ENCODE measurements around the gene YKT6.
"Not testable (repeated sequence)": the region's sequence is repeated elsewhere in the genome, so short reads cannot be mapped to it uniquely, and the experiment has no call there.

YKT6 gene

DNA sequence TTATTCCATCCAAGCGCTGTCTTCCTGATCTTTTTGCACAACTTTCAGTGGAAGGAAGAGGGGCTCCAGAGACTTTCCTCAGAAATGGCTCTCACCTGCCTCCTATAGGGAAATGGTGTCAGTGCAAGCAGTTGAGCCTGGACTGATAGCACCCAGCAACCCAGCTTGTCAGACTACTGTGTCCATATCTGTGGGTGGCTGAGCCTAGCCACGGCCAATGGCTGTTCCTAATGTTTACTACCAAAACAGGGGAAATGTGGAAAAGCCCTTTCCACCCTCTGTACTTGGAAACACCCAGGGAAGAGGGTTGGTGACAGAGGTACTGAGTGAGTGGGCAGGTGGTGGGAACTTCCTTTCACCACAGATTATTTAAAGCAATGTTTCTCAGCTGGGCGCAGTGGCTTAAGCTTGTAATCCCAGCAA lies 4.3 kb upstream of the YKT6 start:
- peaks cover 15% of the 10 kb centered on the region for H3K27me3 Mint-ChIP-seq
- no peak for ATAC-seq
- DNase-seq: peak; percentile 36 to 37
- H3K4me1 Mint-ChIP-seq: peaks cover 27% of the 10 kb centered on the region
- H3K27ac Mint-ChIP-seq: no peak overlapping the region
- H3K4me3 Mint-ChIP-seq: no peak overlapping the region
- H3K9me3 Mint-ChIP-seq: peaks cover 0 to 8% of the 10 kb centered on the region in 2 donors

DNA sequence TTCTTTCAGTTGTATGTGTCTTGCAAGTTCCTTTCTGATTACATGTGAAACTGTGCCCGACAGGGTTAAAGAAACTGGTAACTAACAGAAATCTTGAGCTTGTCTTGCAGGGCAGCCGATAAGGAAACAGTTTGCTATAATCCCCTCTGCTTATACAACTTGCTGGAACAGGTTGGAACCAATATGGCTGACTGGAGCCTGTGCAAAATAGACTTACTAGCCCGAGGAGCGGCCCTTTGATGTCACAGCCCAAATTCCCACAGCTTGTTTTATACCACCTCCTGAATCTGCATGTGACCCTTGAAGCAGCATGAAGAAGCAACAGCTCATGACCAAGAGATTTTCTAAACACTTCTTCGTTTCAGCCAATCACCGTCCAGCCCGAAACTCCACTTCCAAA lies 3.3 kb upstream of the YKT6 start:
- Mint-ChIP-seq H3K9me3 (peaks cover 0 to 8% of the 10 kb centered on the region in 2 donors), H3K27me3 (peaks cover 11% of the 10 kb centered on the region), H3K27ac (no peak overlapping the region), H3K4me3 (no peak overlapping the region), H3K4me1 (peaks cover 34% of the 10 kb centered on the region)
- ATAC-seq: no peak
- DNase-seq: no peak

GRCh38 chr7:44200163-44200562 lies 615 bp upstream of the YKT6 start:
- DNase-seq, ATAC-seq, H3K27ac Mint-ChIP-seq, H3K27me3 Mint-ChIP-seq, H3K9me3 Mint-ChIP-seq: not testable (repeated sequence)
- Mint-ChIP-seq H3K4me3 (peak overlapping the region; percentile 49 to 73), H3K4me1 (peaks cover 37% of the 10 kb centered on the region)

DNA sequence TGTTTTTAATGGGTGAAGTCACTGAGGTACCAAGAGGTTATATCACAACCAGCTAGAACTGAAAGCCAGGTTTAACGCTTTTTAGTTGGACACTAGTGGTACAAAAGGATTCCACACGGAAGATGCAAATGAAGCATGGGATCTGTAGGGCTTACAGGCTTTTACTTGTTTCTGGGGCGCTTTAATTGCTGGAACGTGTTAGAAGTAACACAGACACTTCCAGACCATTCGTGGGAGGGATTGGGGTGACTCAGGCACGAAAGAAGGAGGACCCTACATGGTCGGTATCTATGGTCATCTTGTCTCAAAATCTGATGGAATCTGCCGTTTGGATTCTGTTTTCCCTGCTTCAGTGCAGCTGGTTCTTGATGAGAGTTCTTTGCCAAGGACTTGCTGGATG lies 1.0 kb downstream of the YKT6 start:
- no peaks in the 10 kb centered on the region for H3K9me3 Mint-ChIP-seq

DNA sequence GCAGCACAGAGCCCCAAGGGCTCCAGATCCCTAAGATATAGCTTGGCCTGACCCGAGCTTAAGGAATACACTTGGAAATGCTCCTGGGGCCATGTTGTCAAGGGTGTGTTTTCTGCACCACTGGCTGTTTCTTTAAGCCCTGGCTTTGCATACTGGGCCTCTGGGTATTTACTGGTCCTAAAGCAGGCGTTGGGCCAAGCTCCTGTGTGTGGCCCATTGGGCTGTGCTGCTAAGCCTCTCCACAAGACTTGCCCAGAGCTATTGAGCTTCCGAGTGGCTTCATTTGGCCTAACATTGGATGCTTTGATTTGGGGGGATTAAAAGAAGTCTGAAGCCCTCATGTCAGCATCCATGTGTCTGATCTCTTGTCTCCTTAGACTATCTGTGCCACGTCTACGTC lies 5.2 kb downstream of the YKT6 start:
- DNase-seq (no peak), ATAC-seq (no peak)
- H3K27ac Mint-ChIP-seq: no peak overlapping the region
- no peaks in the 10 kb centered on the region for H3K27me3 Mint-ChIP-seq
- no peak overlapping the region for H3K4me3 Mint-ChIP-seq
- H3K4me1 Mint-ChIP-seq: peaks cover 28% of the 10 kb centered on the region
- no peaks in the 10 kb centered on the region for H3K9me3 Mint-ChIP-seq

More for the DNA sequence above, 1.0 kb downstream of the YKT6 start:
- Mint-ChIP-seq H3K27ac (peak overlapping the region; percentile 78 to 96), H3K4me3 (peak overlapping the region; percentile 85 to 93), H3K27me3 (peaks cover 8% of the 10 kb centered on the region), H3K4me1 (peaks cover 31% of the 10 kb centered on the region)
- ATAC-seq (no peak), DNase-seq (no peak)

GRCh38 chr7:44208085-44208484 lies 7.3 kb downstream of the YKT6 start:
- H3K4me1 Mint-ChIP-seq: peaks cover 15% of the 10 kb centered on the region
- ATAC-seq: no peak
- H3K4me3 Mint-ChIP-seq: no peak overlapping the region
- no peaks in the 10 kb centered on the region for H3K27me3 Mint-ChIP-seq
- DNase-seq: no peak
- H3K9me3 Mint-ChIP-seq: no peaks in the 10 kb centered on the region
- H3K27ac Mint-ChIP-seq: no peak overlapping the region

DNA sequence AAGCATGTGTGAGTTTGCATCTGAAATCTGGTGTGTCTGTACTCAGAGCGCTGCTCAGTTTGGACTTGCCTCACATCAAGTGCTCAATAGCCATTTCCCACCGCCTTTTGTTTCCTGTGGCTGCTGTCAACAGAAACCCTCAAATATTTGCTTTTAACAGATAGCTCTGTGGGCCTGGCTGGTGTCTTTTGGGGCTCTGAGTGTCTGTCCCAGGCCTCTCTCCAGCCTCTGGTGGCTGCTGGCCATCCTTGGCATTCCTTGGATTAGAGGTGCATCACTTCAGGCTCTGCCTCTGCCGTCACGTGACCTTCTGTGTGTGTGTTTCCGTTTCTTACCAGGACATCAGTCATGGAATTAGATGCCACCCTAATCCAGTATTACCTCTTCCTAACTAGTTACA lies 9.3 kb downstream of the YKT6 start:
- no peak for DNase-seq
- no peak for ATAC-seq
- Mint-ChIP-seq H3K27ac (peak overlapping the region in 1 of 2 donors; percentile 40), H3K9me3 (no peaks in the 10 kb centered on the region), H3K4me1 (peaks cover 11% of the 10 kb centered on the region), H3K27me3 (no peaks in the 10 kb centered on the region), H3K4me3 (no peak overlapping the region)

GRCh38 chr7:44211126-44211675 lies 10.4 kb downstream of the YKT6 start:
- no peak for ATAC-seq

GRCh38 chr7:44212018-44212417 lies 11.2 kb downstream of the YKT6 start:
- Mint-ChIP-seq H3K27me3 (no peaks in the 10 kb centered on the region), H3K4me3 (no peak overlapping the region), H3K9me3 (no peaks in the 10 kb centered on the region), H3K27ac (peak overlapping the region in 1 of 2 donors; percentile 81), H3K4me1 (peaks cover 7% of the 10 kb centered on the region)
- DNase-seq: no peak
- ATAC-seq: no peak

More at GRCh38 chr7:44211126-44211675, 10.4 kb downstream of the YKT6 start:
- H3K4me1 Mint-ChIP-seq: peaks cover 11% of the 10 kb centered on the region
- no peaks in the 10 kb centered on the region for H3K27me3 Mint-ChIP-seq
- DNase-seq: no peak
- no peak overlapping the region for H3K27ac Mint-ChIP-seq
- no peaks in the 10 kb centered on the region for H3K9me3 Mint-ChIP-seq
- no peak overlapping the region for H3K4me3 Mint-ChIP-seq

- peaks cover 7% of the 10 kb centered on the region for H3K4me1 Mint-ChIP-seq
- peak overlapping the region in 1 of 2 donors; percentile 81 for H3K27ac Mint-ChIP-seq
- no peak overlapping the region for H3K4me3 Mint-ChIP-seq
- ATAC-seq: no peak
- no peak for DNase-seq
- no peaks in the 10 kb centered on the region for H3K27me3 Mint-ChIP-seq
- no peaks in the 10 kb centered on the region for H3K9me3 Mint-ChIP-seq
These were observed 11.9 kb downstream of the YKT6 start for GRCh38 chr7:44212581-44213184.

DNA sequence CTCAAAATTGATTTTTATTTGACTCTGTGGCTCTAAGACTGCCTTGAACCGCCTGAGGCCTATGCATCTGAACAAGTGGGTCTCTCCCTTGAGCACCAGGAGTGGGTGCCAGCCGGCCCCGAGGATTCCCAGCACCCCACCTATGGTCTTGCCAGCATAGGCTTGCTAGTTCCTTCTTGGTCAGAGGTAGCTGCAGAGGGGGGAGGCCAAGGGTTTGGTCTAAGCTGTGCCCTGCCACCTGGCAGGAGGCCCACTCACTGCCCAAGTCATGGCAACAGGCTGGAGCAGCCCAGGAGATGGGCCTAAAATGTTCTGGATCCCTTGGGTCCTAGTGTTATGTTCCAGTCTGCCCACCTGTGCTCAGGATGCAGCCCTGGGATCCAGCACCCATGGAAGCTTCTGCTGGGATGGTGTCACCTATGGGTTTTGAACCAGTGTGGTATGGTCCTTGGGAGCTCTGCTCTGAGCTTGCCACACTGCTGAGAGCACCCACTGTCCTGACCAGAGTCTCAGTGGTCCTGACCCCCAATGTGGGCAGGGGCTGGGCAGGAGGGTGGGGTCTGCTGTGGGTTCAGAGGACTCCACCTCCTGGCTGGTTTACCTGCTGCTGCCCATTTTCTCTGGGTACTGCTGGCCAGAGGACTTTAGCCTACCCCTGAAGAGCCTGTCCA lies 12.6 kb downstream of the YKT6 start:
- Mint-ChIP-seq H3K9me3 (no peaks in the 10 kb centered on the region), H3K27me3 (no peaks in the 10 kb centered on the region), H3K4me1 (peaks cover 7% of the 10 kb centered on the region), H3K27ac (peak overlapping the region in 1 of 2 donors; percentile 81), H3K4me3 (no peak overlapping the region)
- DNase-seq (no peak), ATAC-seq (no peak)

GRCh38 chr7:44213877-44214388 lies 13.2 kb downstream of the YKT6 start:
- DNase-seq: no peak
- no peaks in the 10 kb centered on the region for H3K27me3 Mint-ChIP-seq
- H3K27ac Mint-ChIP-seq: peak overlapping the region in 1 of 2 donors; percentile 80
- peaks cover 7% of the 10 kb centered on the region for H3K4me1 Mint-ChIP-seq
- no peak overlapping the region for H3K4me3 Mint-ChIP-seq
- H3K9me3 Mint-ChIP-seq: no peaks in the 10 kb centered on the region
- no peak for ATAC-seq

GRCh38 chr7:44215531-44215930 lies 14.8 kb downstream of the YKT6 start:
- no peaks in the 10 kb centered on the region for H3K27me3 Mint-ChIP-seq
- no peaks in the 10 kb centered on the region for H3K9me3 Mint-ChIP-seq
- no peak overlapping the region for H3K4me3 Mint-ChIP-seq
- H3K4me1 Mint-ChIP-seq: peaks cover 7% of the 10 kb centered on the region
- ATAC-seq: no peak
- no peak for DNase-seq
- peak overlapping the region in 1 of 2 donors; percentile 35 for H3K27ac Mint-ChIP-seq

GRCh38 chr7:44216019-44216418 lies 15.2 kb downstream of the YKT6 start:
- Mint-ChIP-seq H3K4me3 (no peak overlapping the region), H3K27ac (peak overlapping the region in 1 of 2 donors; percentile 35), H3K9me3 (no peaks in the 10 kb centered on the region), H3K27me3 (no peaks in the 10 kb centered on the region), H3K4me1 (peaks cover 7% of the 10 kb centered on the region)
- ATAC-seq (no peak), DNase-seq (no peak)

GRCh38 chr7:44216521-44217222 lies 15.9 kb downstream of the YKT6 start:
- no peak for ATAC-seq
- H3K27ac Mint-ChIP-seq: no peak overlapping the region

More at GRCh38 chr7:44216521-44217222, 15.9 kb downstream of the YKT6 start:
- Mint-ChIP-seq H3K4me3 (no peak overlapping the region), H3K27me3 (no peaks in the 10 kb centered on the region), H3K4me1 (peaks cover 7% of the 10 kb centered on the region), H3K9me3 (no peaks in the 10 kb centered on the region)
- DNase-seq: no peak
